OCI-LY7 (cell line): ENCODE results near the gene RAB11FIP5.

Experiments
- EZH2phosphoT487 ChIP-seq: fragments of 200-600 bp; sonication (generic); IDR thresholded peaks from 2 replicates; pipeline ENCODE4 v1.6.1; 2018; ENCODE audit warnings: low read depth, borderline replicate concordance, mild to moderate bottlenecking, mixed run types, antibody characterized with exemption, low read length, moderate library complexity, mixed read lengths
- TF ChIP-seq, protein P1 (sequence below): fragments of 200-600 bp; sonication (generic); conservative IDR thresholded peaks from 2 replicates; pipeline ENCODE4 v1.5.1; 2014; ENCODE audit warnings: mild to moderate bottlenecking, antibody characterized with exemption, low read length, moderate library complexity, mixed read lengths

DNA sequence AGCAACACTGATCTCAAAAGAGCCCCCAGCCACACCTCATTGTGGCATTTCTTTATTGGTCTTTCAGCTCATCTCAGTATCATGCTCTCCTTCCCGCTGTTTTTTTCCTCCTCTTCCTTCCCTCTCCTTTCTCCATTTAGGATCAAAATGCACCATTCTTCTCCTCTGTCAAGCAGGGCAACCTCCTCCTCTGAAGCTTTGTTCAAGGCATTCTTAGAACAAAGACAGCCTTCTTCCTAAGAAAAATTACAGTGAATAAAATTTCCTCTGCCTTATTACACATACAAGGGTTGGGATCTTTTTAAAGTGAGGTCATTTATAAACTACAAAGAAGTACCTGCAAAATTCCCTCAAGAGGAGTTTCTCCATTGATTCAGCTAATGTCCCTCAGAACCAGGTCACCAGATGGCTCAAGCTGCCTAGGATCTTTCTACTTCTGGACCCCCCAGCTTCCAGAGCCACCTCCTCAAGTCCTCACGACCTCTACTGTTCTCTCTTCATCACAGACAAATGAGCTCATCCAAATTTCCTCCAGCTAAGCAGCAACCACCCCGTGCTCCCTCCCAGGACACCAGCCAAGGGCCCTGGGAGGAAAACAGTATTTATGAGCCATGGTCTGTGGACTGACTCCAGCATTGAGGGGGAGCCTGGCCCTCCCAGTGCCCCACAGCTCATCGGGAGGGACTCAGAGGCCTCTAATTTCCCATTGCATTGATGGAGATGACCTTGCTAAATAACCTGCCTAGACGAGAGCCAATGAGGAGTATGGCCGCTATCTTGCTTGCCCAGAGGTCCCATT lies 59.2 kb downstream of the RAB11FIP5 start:
- TF ChIP-seq, protein P1, sequence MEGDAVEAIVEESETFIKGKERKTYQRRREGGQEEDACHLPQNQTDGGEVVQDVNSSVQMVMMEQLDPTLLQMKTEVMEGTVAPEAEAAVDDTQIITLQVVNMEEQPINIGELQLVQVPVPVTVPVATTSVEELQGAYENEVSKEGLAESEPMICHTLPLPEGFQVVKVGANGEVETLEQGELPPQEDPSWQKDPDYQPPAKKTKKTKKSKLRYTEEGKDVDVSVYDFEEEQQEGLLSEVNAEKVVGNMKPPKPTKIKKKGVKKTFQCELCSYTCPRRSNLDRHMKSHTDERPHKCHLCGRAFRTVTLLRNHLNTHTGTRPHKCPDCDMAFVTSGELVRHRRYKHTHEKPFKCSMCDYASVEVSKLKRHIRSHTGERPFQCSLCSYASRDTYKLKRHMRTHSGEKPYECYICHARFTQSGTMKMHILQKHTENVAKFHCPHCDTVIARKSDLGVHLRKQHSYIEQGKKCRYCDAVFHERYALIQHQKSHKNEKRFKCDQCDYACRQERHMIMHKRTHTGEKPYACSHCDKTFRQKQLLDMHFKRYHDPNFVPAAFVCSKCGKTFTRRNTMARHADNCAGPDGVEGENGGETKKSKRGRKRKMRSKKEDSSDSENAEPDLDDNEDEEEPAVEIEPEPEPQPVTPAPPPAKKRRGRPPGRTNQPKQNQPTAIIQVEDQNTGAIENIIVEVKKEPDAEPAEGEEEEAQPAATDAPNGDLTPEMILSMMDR, result no peak
- TF ChIP-seq EZH2phosphoT487, result no peak
